ENCODE data around the gene NTF4.
"Not testable (repeated sequence)": the region's sequence is repeated elsewhere in the genome, so short reads cannot be mapped to it uniquely, and the experiment has no call there.

The NTF4 gene

GRCh38 chr19:49086296-49086695 lies 21.7 kb upstream of the NTF4 start:
- no peak for DNase-seq

- DNase-seq, result no peak
Measured at GRCh38 chr19:49085868-49086232, 21.2 kb upstream of the NTF4 start.

GRCh38 chr19:49085020-49085867 lies 20.6 kb upstream of the NTF4 start, which contains the start of gene SNRNP70:
Gene SNRNP70, plus strand, starts transcription at chr19:49085451. Its CDS starts 964 bp downstream, at chr19:49086415.
- peak; percentile 97 to 98 for DNase-seq

GRCh38 chr19:49084206-49085019 lies 19.8 kb upstream of the NTF4 start:
- no peak for DNase-seq

- no peak for DNase-seq
Measured at GRCh38 chr19:49081273-49081672, 16.7 kb upstream of the NTF4 start.

- no peak for DNase-seq
Measured at GRCh38 chr19:49080392-49080791, 15.8 kb upstream of the NTF4 start.

- DNase-seq, result peak; percentile 25 to 47
Measured at GRCh38 chr19:49074869-49075268, 10.3 kb upstream of the NTF4 start.

GRCh38 chr19:49073514-49074378 lies 9.1 kb upstream of the NTF4 start:
- DNase-seq, result no peak

- DNase-seq, result peak; percentile 17 to 34
Measured at GRCh38 chr19:49071860-49072547, 7.4 kb upstream of the NTF4 start.

GRCh38 chr19:49070416-49070815 lies 5.8 kb upstream of the NTF4 start:
- no peak for DNase-seq

- no peak for DNase-seq
Measured at GRCh38 chr19:49069026-49069425, 4.4 kb upstream of the NTF4 start.

- no peak for DNase-seq
Measured at GRCh38 chr19:49067554-49067953, 2.9 kb upstream of the NTF4 start.

- no peak for DNase-seq
Measured at GRCh38 chr19:49065905-49066512, 1.4 kb upstream of the NTF4 start.

- no peak for DNase-seq
Measured at GRCh38 chr19:49064029-49064629, 489 bp downstream of the NTF4 start.

- DNase-seq, result no peak
Measured at GRCh38 chr19:49061445-49061844, 3.2 kb downstream of the NTF4 start.

- DNase-seq, result no peak
Measured at GRCh38 chr19:49061000-49061399, 3.6 kb downstream of the NTF4 start.

GRCh38 chr19:49059053-49059452 lies 5.6 kb downstream of the NTF4 start:
- no peak for DNase-seq

GRCh38 chr19:49058562-49058961 lies 6.1 kb downstream of the NTF4 start:
- peak in 1 of 2 experiments; percentile 45 for DNase-seq

- DNase-seq, result peak; percentile 62 to 72
Measured at GRCh38 chr19:49057636-49058234, 6.9 kb downstream of the NTF4 start, which contains the start of gene CGB7. Gene CGB7, minus strand, starts transcription at chr19:49057749. Its CDS starts 2,374 bp downstream, at chr19:49055375.

- DNase-seq, result not testable (repeated sequence)
Measured at GRCh38 chr19:49056902-49057596, 7.6 kb downstream of the NTF4 start.
